ENCODE results near the gene RABL3.
"Not testable (repeated sequence)": the region's sequence is repeated elsewhere in the genome, so short reads cannot be mapped to it uniquely, and the experiment has no call there.

RABL3 gene

DNA sequence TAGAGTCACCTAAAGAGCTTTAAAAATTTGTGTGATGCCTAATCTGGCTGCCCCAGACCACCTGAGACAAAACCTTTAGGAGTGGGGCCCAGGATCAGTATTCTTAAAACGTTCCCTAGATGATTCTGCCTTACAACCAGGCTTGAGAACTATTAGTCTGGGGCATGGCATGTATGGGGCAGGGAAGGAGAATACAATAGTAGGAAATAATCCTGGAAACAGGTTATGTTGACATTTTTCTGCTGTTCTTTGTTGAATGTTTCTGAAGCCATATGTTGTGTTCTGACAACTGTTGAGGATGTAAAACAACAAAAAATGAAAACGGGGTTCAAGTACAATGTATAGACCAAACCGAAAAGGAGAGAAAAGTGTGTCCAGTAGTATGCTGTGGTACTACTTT is 3.1 kb upstream of the RABL3 start:
- DNase-seq (ENCODE audit: extremely low read depth in 1 of 2, low read depth in 1 of 2) = no peak

DNA sequence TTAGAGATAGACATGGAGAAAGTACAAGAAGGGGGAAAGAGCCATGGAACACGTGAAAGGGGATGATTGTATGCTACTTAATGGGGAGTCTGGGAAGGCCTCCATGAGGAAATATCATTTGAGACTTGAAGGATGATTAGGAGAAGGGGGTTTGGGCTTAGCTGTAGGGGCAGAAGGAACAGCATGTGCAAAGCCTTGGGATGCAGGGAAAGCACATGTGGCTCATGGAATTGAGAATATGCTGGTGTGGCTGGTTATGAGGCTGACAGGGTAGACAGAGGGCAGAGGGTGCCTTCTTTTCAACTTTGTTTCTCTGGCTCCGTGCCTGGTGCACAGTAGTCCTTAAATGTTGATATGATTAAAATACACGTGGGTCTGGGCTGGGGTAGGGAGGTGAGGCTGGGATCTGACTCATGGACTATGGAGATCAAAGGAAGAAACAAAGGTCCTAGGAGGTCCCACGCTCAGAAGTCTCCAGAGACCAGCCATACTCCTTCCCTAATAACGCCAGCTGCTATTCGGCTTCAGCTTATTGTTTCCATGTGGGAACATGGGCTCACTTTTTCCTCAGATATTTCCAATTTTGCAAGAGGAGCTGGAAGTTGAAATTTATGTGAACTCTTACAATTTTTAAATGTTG is 1.4 kb upstream of the RABL3 start:
- no peak for DNase-seq (ENCODE audit: extremely low read depth in 1 of 2, low read depth in 1 of 2)

DNA sequence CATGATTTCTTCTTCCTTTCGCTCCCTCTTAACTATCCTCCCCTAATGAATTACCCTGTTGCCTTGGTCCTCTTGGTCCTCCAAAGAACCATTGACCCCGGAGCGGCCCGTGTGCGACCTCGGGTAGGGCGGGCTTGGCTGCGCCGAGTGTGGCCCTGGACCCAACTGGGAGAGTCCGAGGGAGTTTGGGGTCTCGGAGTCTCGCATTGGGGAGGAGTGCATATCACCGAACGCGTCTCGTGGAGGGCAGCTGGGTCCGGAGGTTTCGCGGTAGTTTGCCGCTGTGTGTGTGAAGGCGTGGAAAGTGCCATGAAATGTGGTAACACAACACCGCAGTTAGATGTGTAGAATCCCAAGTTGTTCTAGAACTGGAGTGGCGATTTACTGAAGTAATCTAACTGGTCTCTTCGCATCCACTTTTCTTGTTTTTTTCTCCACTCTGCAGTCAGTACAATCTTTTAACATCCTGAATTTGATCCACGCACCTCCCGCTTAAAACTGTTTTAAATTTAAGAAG is 591 bp upstream of the RABL3 start:
- DNase-seq (ENCODE audit: extremely low read depth in 1 of 2, low read depth in 1 of 2) = no peak

DNA sequence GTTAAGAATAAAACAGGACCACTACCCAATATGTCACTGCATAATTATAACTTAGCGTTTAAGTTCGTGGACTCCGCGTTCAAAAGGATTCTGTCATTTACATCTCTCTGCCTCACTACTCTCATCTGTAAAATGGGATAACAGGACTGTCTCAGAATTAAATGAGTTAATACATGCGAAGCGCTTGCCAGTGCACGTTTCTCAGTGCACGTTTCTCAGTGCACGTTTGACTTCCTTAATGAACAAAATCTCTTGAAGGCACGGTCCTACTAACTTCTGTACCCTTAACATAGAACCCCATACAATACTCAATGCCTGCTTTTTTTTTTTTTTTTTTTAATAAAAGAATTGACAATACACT is 499 bp downstream of the RABL3 start:
- no peak for DNase-seq (ENCODE audit: extremely low read depth in 1 of 2, low read depth in 1 of 2)

DNA sequence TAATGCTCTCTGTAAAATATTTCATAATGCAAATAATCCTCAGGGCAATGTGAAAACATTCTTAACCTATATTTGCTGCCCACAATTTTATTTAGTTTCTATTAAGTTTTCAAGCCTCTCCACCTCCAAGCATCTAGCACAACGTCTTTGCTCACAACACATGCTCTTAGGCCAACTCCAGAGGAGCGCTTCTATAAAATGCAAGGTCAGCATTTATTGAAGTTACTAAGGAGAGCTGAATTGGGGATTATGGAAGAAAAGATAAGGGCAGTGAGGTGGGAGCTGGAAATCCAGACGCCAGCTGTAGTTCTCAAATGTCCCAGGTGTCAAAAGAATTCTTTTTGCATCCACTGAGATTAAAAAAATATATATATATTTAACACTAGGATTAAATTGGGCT is 996 bp downstream of the RABL3 start:
- no peak for DNase-seq (ENCODE audit: extremely low read depth in 1 of 2, low read depth in 1 of 2)

DNA sequence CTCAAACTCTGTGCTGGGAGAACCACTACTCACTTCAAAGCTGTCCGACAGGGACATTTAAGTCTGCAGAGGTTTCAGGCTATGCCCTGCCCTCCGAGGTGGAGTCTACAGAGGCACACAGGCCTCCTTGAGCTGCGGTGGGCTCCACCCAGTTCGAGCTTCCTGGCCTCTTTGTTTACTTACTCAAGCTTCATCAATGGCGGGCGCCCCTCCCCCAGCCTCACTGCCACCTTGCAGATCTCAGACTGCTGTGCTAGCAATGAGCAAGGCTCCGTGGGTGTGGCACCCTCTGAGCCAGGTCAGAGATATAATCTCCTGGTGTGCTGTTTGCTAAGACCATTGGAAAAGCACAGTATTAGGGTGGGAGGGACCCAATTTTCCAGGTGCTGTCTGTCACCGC is 4.3 kb downstream of the RABL3 start:
- not testable (repeated sequence) for DNase-seq (ENCODE audit: extremely low read depth in 1 of 2, low read depth in 1 of 2)

DNA sequence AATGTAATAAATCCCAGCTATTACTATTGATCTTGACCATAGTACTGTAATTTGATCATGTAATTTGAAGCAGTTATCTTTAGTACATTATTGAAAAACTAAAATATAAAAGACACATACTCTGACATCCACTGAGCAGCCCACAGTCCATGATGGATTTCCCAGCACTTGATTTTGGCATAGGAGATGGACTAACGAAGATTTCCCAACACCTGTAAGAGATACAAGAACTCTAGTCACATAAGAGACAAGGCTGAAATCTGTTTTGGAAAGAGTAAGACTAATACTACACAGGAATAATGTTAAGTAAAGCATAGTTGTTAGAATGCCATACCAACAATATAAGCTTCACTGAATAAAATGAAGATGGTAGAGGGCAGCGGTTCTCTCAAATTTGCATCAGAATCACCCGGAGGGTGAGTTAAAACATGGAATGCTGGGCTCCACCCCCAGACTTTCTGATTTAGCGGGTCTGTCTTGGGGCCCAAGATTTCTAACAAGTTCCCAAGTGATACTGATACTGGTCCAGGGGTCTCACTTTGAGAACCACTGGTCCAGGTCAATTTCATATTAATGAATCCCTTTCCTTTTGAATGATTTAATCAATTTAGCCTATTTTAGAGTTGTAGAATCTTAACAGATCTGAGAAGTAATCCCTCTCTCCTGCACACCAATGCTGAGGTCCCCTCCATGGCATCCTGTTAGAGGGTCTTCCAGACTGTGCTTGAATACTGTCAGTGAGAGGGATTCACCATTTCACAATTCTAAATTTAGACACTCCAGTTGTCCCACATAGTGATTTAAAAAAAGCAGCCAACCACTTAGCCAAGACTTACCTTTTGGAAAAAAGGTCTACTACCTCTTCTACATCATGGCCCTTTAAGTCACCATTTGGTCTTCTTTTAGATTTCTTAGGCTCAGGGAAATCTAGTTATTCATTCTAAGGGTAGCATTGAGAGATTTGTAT is 11.5 kb downstream of the RABL3 start:
- DNase-seq (ENCODE audit: extremely low read depth in 1 of 2, low read depth in 1 of 2) = no peak

DNA sequence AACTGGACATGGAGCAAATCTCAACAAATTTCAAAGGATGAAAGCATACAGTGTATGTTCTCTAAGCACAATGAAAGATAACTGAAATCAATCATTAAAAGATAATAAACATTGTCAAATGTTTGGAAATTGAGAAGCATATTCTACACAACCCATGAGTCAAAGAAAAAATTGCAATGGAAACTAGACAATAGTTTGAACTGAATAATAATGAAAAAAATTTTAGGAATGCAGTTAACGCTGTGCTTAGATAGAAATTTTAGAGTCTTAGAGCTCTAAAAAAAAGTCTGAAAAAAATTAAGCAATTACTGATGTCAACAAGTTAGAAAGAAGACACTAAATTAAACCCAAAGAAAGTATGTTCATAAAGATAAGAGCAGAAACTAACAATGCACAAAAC is 15.5 kb downstream of the RABL3 start:
- DNase-seq (ENCODE audit: extremely low read depth in 1 of 2, low read depth in 1 of 2) = no peak

DNA sequence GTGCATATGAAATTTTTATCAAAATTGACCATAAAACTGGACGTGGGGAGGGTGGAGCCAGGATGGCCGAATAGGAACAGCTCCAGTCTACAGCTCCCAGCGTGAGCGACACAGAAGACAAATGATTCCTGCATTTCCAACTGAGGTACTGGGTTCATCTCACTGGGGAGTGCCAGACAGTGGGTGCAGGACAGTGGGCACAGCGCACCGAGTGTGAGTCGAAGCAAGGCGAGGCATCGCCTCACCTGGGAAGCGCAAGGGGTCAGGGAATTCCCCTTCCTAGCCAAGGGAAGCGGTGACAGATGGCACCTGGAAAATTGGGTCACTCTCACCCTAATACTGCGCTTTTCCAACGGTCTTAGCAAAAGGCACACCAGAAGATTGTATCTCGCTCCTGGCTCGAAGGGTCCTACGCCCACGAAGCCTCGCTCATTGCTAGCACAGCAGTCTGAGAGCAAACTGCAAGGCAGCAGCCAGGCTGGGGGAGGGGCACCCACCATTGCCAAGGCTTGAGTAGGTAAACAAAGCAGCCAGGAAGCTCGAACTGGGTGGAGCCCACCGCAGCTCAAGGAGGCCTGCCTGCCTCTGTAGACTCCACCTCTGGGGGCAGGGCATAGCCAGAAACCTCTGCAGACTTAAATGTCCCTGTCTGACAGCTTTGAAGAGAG is 23.0 kb downstream of the RABL3 start:
- peak; percentile 27 to 34 for DNase-seq (ENCODE audit: extremely low read depth in 1 of 2, low read depth in 1 of 2)

DNA sequence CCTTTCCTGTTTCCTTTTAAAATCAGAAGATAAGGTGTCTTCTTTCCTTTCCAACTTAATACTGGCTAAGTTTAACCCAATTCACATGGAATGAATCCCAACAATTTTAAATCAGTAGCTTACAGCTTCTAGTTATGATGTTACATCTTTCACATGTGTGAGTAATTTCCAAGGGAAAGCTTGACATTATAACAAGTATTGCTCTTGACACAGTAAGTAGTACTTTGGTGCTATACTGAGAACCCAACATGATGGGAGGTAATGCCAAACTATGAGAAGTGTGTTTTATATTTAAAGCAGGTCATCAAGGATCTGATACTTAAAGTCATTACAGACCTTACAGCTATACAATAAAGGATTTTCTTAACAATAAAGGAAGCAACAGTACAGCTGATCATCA is 29.1 kb downstream of the RABL3 start:
- DNase-seq (ENCODE audit: extremely low read depth in 1 of 2, low read depth in 1 of 2) = no peak

DNA sequence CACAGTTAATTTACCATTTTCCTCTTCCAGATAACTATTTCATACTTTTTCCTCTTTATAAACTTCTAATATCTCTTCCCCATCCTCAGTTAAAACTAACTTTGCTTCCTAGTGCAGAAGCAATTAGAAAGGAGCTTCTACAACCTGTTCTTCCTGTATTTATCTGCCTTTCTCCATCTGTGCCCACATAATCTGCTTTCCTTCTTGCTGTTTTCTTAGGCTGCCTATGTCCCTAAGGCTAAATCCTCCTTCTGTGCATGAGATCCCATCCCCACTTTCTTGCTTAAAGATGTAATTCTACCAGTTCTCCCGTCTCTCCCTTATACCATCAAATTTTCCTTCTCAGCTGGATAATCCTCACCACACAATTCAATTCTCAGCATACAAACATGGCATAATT is 31.9 kb downstream of the RABL3 start:
- DNase-seq (ENCODE audit: extremely low read depth in 1 of 2, low read depth in 1 of 2) = no peak

DNA sequence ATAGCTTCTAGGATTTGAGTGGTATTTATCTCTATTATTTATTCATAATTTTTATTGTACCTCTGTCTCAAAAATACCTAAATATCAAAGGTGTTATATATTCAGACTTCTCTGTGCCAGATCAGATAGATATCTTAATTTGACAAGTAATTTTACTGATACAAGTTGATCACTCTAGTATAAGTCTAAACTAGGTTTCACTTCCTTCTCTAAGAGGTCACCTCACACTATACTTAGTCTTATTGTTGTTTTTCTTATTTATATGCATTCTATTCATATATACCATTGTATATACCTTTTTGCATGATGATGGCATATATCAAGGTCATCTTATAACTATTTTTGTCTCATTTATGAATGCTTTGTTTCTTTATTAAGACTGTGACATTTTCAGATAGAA is 33.9 kb downstream of the RABL3 start:
- no peak for DNase-seq (ENCODE audit: extremely low read depth in 1 of 2, low read depth in 1 of 2)

DNA sequence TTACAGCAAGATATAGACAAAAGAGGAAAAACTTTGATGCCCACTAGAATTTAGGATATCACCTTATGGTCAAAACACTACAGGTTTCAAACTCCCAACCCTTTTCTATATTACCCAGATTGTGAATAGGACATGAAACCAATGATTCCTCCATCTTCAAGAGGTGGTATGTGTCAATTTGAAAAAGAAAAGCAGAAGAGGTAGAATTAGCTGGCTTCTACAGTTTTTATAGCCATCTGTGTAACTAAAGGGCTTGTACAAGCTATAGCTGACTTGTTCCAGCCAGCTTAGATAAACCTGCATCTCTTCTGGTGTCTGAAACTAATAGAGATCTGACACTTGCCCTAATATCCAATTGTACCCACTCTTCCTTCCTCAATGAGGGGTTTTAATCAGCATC is 35.4 kb downstream of the RABL3 start:
- DNase-seq (ENCODE audit: extremely low read depth in 1 of 2, low read depth in 1 of 2) = no peak

DNA sequence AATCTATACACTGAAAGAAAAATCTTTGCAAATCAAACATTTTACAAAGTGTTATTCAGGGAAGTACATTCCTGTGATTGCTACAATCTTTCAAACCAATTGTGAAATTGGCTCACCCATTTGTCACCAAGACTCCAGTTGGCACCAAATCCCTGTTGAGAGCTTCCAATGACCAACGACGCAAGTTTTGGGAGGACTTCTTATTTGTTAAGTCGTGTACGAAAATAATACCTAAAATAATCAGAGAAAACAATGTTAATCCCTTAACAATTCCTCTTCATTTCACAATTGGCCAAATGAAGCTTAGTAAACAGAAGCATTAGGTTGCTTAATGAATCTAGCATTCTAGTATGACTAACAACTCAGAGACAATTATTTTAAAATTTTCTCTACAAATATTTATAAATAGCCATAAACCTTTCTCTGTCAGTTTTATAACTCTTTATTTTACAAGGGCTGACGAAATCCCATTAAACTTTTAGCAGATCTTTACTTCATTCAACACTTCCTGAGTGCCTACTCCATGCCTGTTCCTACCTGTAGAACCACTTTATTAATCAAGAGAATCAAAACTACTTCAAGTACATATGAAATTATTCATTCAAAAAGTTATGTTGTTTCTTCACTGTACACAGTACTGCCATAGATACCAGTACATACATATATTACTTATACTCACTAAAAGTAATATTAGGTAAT is 36.3 kb downstream of the RABL3 start:
- DNase-seq (ENCODE audit: extremely low read depth in 1 of 2, low read depth in 1 of 2) = no peak

DNA sequence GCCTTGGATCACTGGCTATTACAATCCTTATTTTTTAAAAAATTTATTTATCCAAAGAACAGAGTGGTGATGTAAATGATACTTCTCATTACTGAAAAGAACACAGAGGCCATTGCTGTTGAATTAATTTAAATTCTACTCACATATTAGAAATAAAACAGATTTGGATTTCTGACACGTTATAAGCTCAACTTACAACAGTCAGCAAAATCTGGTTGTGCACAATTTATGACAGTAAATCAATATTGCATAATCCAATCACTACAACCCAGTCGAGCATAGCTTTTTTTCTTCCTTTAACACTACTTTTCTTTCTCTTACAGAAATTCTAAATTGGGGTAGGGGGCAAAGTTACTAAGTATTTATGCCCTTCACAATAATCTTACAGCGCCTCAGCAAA is 43.0 kb downstream of the RABL3 start:
- no peak for DNase-seq (ENCODE audit: extremely low read depth in 1 of 2, low read depth in 1 of 2)

DNA sequence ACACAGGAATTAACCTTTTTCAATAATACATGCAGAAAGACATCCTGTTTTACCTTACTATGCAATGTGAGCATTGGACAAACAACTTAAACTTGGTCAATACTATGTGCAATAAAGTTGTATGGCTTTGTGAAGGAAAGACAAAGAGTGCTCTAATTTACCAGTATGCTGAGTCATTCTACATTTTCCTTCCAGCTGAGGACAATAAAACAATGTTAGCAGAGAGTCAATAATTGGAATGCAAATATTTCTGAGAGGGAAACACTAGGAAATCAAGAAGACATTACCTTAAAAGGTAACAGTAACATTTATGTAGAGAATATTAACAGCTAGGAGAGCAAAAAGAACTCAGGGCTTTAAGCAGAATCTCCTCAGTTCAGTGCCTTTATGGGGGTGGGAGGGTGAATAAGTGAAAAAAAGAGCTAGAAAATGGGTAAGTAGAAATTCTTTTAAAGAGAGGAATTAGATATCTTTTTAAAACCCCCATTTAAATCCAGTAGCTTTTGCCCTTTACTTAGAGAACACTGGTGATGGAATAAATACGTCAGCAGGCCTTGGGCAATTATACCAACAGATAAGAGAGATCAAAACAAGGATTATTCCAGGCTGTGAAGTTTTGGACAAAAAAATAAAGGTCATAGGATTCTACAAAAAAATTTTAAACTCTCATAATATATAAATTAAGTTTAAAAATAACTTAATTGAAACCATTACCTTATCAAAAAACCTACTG is 48.7 kb downstream of the RABL3 start:
- DNase-seq (ENCODE audit: extremely low read depth in 1 of 2, low read depth in 1 of 2) = no peak

DNA sequence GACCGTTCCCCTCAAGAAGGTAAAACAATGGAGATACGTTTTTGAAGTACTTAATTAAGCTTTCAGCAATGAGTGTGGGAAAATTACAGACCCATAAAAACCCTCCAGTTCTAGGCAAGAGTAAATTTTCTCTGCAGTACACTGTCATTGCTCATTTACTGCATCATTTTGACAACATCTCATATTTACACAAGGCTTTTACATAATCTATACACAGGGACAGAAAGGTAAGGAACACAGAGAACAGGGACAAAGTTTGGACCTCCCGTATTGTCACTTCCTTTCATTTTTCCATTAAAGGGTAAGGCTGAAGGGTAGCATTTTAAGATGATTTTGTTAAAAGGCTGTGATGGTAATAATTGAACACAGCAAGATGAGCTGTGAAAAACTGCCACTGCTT is 52.9 kb downstream of the RABL3 start:
- DNase-seq (ENCODE audit: extremely low read depth in 1 of 2, low read depth in 1 of 2) = no peak

DNA sequence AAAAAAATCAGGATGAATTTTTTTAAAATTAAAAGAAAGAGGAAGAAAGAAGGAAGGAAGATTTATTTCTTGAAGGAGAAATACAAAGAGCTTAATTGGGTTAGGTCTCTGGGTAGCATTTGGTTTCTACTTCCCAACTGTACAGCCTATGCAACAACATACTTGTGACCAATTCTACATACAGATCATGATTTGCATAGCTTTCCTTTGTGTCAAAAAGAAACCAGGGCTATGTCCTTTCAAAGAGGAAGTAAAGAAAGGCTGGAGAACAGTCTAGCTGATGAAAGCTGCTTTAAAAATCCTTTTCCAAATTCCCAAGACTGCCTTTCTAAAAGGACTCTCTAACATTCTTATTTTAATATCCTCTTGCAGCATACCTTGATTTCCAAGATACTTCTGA is 54.2 kb downstream of the RABL3 start:
- DNase-seq (ENCODE audit: extremely low read depth in 1 of 2, low read depth in 1 of 2) = no peak

DNA sequence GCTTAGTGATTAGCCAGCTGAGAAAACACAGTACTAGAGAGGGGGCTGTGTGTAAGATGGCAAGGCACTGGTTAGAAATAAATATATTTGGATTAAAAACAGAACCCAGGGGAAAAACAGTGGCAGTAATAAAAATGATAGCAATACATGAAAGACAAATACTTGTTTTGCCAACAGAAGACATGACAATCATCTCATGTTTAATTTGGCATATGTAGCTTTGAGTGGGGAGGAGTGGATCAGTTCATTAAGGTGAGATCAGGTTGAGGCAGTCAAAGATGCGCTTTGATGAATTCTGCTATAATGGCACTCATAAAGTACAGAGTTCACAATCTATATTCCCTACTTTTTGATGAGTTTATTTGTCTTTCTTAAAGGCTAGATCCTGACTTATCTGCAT is 56.9 kb downstream of the RABL3 start:
- DNase-seq (ENCODE audit: extremely low read depth in 1 of 2, low read depth in 1 of 2) = no peak

DNA sequence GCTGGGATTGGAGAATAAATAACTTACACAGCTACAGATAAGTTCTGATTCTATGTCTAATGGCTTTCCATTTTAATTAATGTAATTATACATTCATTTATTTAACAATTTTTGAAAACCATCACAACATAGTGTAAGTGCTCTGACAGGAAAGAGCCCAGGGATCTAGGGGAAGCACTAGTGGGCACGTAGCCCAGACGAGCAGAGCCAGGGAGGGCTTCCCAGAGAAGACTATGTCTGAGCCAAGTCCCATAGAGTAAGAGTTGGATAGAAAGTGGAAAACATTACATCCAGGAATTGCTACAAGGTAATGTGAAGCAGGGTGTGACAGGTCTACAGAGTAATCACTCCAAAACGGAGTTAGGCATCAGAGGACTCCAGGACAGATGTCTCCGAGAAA is 57.4 kb downstream of the RABL3 start:
- DNase-seq (ENCODE audit: extremely low read depth in 1 of 2, low read depth in 1 of 2) = no peak
